Thyroid gland (tissue), 4 donors: Measurements from ENCODE around the gene MAMSTR.

ENCODE experiments used
- CTCF ChIP-seq, 6 experiments: fragments of 200-600 bp in 3 of 6; fragments of 450-650 bp in 3 of 6; sonication (generic) in 3 of 6; IDR thresholded peaks; one replicate each; pipeline ENCODE4 v1.5.1; 2016 to 2019; ENCODE audit warnings: antibody characterized with exemption in 6 of 6, mild to moderate bottlenecking in 2 of 6, inconsistent platforms in 1 of 6, moderate library complexity in 1 of 6
- POLR2A ChIP-seq, 2 donors: fragments of 450-650 bp; IDR thresholded peaks; one replicate each; pipeline ENCODE4 v1.6.1; 2017; ENCODE audit warnings: antibody characterized with exemption in 2 of 2, mild to moderate bottlenecking in 2 of 2, moderate library complexity in 1 of 2

GRCh38 chr19:48686088-48686487 is 33.4 kb downstream of the MAMSTR start:
- TF ChIP-seq CTCF (IDR thresholded peaks at IDR 0.05), result no peak
- TF ChIP-seq POLR2A (IDR thresholded peaks at IDR 0.05), result no peak
